Tibial nerve (tissue), 4 donors: Measurements from ENCODE around the gene OR52N4.

Source experiments
- EP300 ChIP-seq, 2 donors: sonication (generic); formaldehyde crosslinking; IDR thresholded peaks; one replicate each; pipeline ENCODE4 v1.6.1; 2017; ENCODE audit warnings: antibody characterized with exemption in 2 of 2, mild to moderate bottlenecking in 1 of 2
- POLR2A ChIP-seq, 2 donors: fragments of 450-650 bp; IDR thresholded peaks; one replicate each; pipeline ENCODE4 v1.6.1; 2017; ENCODE audit warnings: antibody characterized with exemption in 2 of 2, mild to moderate bottlenecking in 2 of 2, moderate library complexity in 2 of 2
- TF ChIP-seq, protein P1 (sequence below), 5 experiments: fragments of 200-600 bp in 3 of 5; fragments of 450-650 bp in 2 of 5; sonication (generic) in 3 of 5; IDR thresholded peaks; one replicate each; pipeline ENCODE4 v1.5.1; 2016 to 2019; ENCODE audit warnings: antibody characterized with exemption in 5 of 5, mild to moderate bottlenecking in 3 of 5, moderate library complexity in 2 of 5

DNA sequence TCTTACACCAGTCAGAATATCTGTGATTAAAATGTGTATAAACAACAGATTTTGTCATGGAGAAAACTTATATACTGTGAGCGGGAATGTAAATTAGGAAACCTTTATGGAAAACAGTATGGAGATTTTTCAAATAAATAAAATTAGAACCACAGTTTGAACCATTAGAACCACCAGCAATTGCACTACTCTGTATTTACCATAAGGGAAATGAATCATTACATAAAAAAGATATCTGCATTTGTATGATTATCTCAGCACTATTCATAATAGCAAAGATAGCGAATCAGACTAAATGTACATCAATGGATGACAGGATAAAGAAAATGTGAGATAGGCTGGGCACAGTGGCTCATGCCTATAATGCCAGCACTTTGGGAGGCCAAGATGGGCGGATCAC lies 7.4 kb upstream of the OR52N4 start:
- TF ChIP-seq, protein P1, sequence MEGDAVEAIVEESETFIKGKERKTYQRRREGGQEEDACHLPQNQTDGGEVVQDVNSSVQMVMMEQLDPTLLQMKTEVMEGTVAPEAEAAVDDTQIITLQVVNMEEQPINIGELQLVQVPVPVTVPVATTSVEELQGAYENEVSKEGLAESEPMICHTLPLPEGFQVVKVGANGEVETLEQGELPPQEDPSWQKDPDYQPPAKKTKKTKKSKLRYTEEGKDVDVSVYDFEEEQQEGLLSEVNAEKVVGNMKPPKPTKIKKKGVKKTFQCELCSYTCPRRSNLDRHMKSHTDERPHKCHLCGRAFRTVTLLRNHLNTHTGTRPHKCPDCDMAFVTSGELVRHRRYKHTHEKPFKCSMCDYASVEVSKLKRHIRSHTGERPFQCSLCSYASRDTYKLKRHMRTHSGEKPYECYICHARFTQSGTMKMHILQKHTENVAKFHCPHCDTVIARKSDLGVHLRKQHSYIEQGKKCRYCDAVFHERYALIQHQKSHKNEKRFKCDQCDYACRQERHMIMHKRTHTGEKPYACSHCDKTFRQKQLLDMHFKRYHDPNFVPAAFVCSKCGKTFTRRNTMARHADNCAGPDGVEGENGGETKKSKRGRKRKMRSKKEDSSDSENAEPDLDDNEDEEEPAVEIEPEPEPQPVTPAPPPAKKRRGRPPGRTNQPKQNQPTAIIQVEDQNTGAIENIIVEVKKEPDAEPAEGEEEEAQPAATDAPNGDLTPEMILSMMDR (IDR thresholded peaks at IDR 0.05) = no peak
- no peak for TF ChIP-seq POLR2A (IDR thresholded peaks at IDR 0.05)
- TF ChIP-seq EP300 (IDR thresholded peaks at IDR 0.05) = no peak
